Brain microvascular endothelial cell (primary cell): ENCODE data around the gene CCDC89.

Source experiments
- DNase-seq: peaks from one replicate; pipeline ENCODE4 v3.0.0-alpha.2; 2020
- H3K27ac ChIP-seq: fragments of 250-450 bp; sonication (Bioruptor Pico); 2 replicates; pipeline ENCODE4 v1.5.1; 2020; ENCODE audit warnings: mild to moderate bottlenecking, moderate library complexity
- H3K27me3 ChIP-seq: fragments of 250-450 bp; sonication (Bioruptor Pico); replicated peaks from 2 replicates; pipeline ENCODE4 v1.5.1; 2020; ENCODE audit warnings: mild to moderate bottlenecking
- H3K36me3 ChIP-seq: fragments of 250-450 bp; sonication (Bioruptor Pico); replicated peaks from 2 replicates; pipeline ENCODE4 v1.5.1; 2020; ENCODE audit warnings: mild to moderate bottlenecking
- H3K4me3 ChIP-seq: 2 replicates; pipeline ENCODE4 v1.5.1; 2011; ENCODE audit warnings: low read depth, mild to moderate bottlenecking, control low read depth, low read length, moderate library complexity
- in situ Hi-C: cut with HindIII; loops from 2 replicates; pipeline ENCODE4 v1.10.0; 2017; ENCODE audit warnings: low sequenced_read_pairs, low pct_ligation_motif_present
- TF ChIP-seq, protein P1 (sequence below): IDR thresholded peaks from 2 replicates; pipeline ENCODE4 v1.5.1; 2011; ENCODE audit warnings: low read depth, mild to moderate bottlenecking, moderate library complexity, low read length, control low read depth, inconsistent platforms; ENCODE audit errors: missing control alignments

Gene CCDC89

GRCh38 chr11:85652786-85653447 lies 33.1 kb downstream of the CCDC89 start:
- DNase-seq: no peak
- peaks cover 11% of the 10 kb centered on the region for H3K36me3 ChIP-seq
- no peak overlapping the region for H3K4me3 ChIP-seq
- H3K27me3 ChIP-seq: no peaks in the 10 kb centered on the region
- no peak overlapping the region for H3K27ac ChIP-seq
- in situ Hi-C loops: no loop called here
- TF ChIP-seq, protein P1, sequence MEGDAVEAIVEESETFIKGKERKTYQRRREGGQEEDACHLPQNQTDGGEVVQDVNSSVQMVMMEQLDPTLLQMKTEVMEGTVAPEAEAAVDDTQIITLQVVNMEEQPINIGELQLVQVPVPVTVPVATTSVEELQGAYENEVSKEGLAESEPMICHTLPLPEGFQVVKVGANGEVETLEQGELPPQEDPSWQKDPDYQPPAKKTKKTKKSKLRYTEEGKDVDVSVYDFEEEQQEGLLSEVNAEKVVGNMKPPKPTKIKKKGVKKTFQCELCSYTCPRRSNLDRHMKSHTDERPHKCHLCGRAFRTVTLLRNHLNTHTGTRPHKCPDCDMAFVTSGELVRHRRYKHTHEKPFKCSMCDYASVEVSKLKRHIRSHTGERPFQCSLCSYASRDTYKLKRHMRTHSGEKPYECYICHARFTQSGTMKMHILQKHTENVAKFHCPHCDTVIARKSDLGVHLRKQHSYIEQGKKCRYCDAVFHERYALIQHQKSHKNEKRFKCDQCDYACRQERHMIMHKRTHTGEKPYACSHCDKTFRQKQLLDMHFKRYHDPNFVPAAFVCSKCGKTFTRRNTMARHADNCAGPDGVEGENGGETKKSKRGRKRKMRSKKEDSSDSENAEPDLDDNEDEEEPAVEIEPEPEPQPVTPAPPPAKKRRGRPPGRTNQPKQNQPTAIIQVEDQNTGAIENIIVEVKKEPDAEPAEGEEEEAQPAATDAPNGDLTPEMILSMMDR: no peak

DNA sequence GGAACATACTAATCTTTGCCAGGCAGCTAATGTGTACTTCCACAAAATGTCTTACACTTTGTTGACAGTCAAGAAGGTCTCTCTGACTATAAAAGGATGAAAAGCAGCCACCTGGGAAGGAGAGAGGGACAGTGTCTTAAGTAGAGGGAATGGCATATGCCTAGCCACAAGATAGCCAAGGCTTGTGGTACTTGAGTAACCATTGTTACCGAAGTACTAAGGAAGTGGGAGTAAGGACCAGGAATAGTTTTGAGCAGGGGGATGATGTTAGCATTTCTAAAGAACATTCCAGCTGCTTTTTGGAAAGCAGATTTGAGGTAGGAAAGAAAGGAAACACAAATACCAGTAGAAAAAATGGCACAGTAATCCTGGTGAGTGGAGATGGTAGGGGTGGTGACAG lies 34.9 kb downstream of the CCDC89 start:
- H3K27me3 ChIP-seq: no peaks in the 10 kb centered on the region
- H3K27ac ChIP-seq: no peak overlapping the region
- DNase-seq: no peak
- TF ChIP-seq, protein P1: no peak
- H3K36me3 ChIP-seq: peaks cover 2% of the 10 kb centered on the region
- H3K4me3 ChIP-seq: no peak overlapping the region
- in situ Hi-C loops: no loop called here

GRCh38 chr11:85647604-85648299 lies 38.2 kb downstream of the CCDC89 start, which contains the start of gene TMEM126A:
Gene TMEM126A, plus strand, starts transcription at chr11:85647967. Its CDS starts 2,289 bp downstream, at chr11:85650256.
- peak within 1 kb of the TSS; percentile 91 for H3K4me3 ChIP-seq
- TF ChIP-seq, protein P1: no peak
- in situ Hi-C loops: no loop called here

GRCh38 chr11:85647078-85647477 lies 38.9 kb downstream of the CCDC89 start:
- H3K27ac ChIP-seq: no peak overlapping the region
- TF ChIP-seq, protein P1: no peak
- in situ Hi-C loops: no loop called here

More at GRCh38 chr11:85647604-85648299, 38.2 kb downstream of the CCDC89 start, which contains the start of gene TMEM126A:
- DNase-seq: peak; percentile 79
- no peaks in the 10 kb centered on the region for H3K27me3 ChIP-seq
- H3K36me3 ChIP-seq: no peaks in the 10 kb centered on the region
- peak within 1 kb of the TSS; percentile 77 for H3K27ac ChIP-seq

GRCh38 chr11:85643191-85643614 lies 42.8 kb downstream of the CCDC89 start:
- Histone ChIP-seq H3K36me3 (no peaks in the 10 kb centered on the region), H3K27me3 (no peaks in the 10 kb centered on the region), H3K27ac (no peak overlapping the region), H3K4me3 (no peak overlapping the region)
- in situ Hi-C loops: no loop called here
- TF ChIP-seq, protein P1: no peak
- no peak for DNase-seq

More at GRCh38 chr11:85647078-85647477, 38.9 kb downstream of the CCDC89 start:
- DNase-seq: no peak
- Histone ChIP-seq H3K4me3 (peak overlapping the region; percentile 91), H3K27me3 (no peaks in the 10 kb centered on the region), H3K36me3 (no peaks in the 10 kb centered on the region)
